A673 (cell line): ENCODE results near the gene KCNG2. TPM values are rescaled to one million over a fixed set of nuclear protein-coding genes. Genes with fewer than 3 reads are reported as not detected.

Experiments
- BruUV-seq: library from RNA; stranded (reverse); fragments of 400-500 nt; replicated peaks from 2 replicates; lab custom pipeline; 2021; lab: Mats Ljungman, UMichigan
- CTCF ChIA-PET: fragments of 300-600 bp; sonication (Branson Sonifier 250); formaldehyde crosslinking; loops from one replicate; lab custom pipeline; 2022; ENCODE audit warnings: antibody characterized with exemption; lab: Charles Lee
- POLR2A ChIA-PET: fragments of 300-600 bp; sonication (Branson Sonifier 250); formaldehyde crosslinking; loops from one replicate; lab custom pipeline; 2022; ENCODE audit warnings: antibody characterized with exemption; ENCODE audit not compliant: low non-redundant PET; lab: Charles Lee
- DNase-seq: peaks from one replicate; pipeline ENCODE4 v3.0.0-alpha.2; 2015; ENCODE audit warnings: low spot score
- H3K27ac ChIP-seq: fragments of 200-600 bp; sonication (generic); 2 replicates; pipeline ENCODE4 v1.5.1; 2016; ENCODE audit warnings: mixed run types, low read depth, mild to moderate bottlenecking, mixed read lengths, antibody characterized with exemption, low read length; ENCODE audit not compliant: poor library complexity, severe bottlenecking
- H3K27me3 ChIP-seq: fragments of 200-600 bp; sonication (generic); replicated peaks from 2 replicates; pipeline ENCODE4 v1.6.1; 2017; ENCODE audit warnings: mixed run types, low read depth, mild to moderate bottlenecking, mixed read lengths, antibody characterized with exemption, low read length; ENCODE audit not compliant: insufficient read depth, poor library complexity
- H3K36me3 ChIP-seq: fragments of 200-600 bp; sonication (generic); 2 replicates; pipeline ENCODE4 v1.6.1; 2016; ENCODE audit warnings: mixed run types, mild to moderate bottlenecking, mixed read lengths, antibody characterized with exemption, low read length; ENCODE audit not compliant: insufficient read depth, poor library complexity, severe bottlenecking
- H3K4me1 ChIP-seq: fragments of 200-600 bp; sonication (generic); 2 replicates; pipeline ENCODE4 v1.6.1; 2017; ENCODE audit warnings: mixed run types, mild to moderate bottlenecking, mixed read lengths, antibody characterized with exemption, low read length; ENCODE audit not compliant: insufficient read depth, poor library complexity, severe bottlenecking
- H3K4me3 ChIP-seq: fragments of 200-600 bp; sonication (generic); 2 replicates; pipeline ENCODE4 v1.5.1; 2016; ENCODE audit warnings: low read depth, mixed run types, mild to moderate bottlenecking, mixed read lengths, low read length; ENCODE audit not compliant: poor library complexity, severe bottlenecking
- H3K9me3 ChIP-seq: fragments of 200-600 bp; sonication (generic); 2 replicates; pipeline ENCODE4 v1.6.1; 2016; ENCODE audit warnings: mixed run types, low read depth, mild to moderate bottlenecking, mixed read lengths, antibody characterized with exemption, low read length; ENCODE audit not compliant: poor library complexity, severe bottlenecking
- CTCF ChIP-seq: fragments of 300-800, 200-600 bp; sonication (generic); conservative IDR thresholded peaks from 2 replicates; pipeline ENCODE4 v1.5.1; 2017; ENCODE audit warnings: low read depth, mild to moderate bottlenecking, antibody characterized with exemption, low read length, moderate library complexity, mixed read lengths
- EZH2 ChIP-seq: fragments of 200-600 bp; sonication (generic); IDR thresholded peaks from 2 replicates; pipeline ENCODE4 v1.6.1; 2017; ENCODE audit warnings: borderline replicate concordance, low read depth, mild to moderate bottlenecking, mixed read lengths, antibody characterized with exemption, low read length; ENCODE audit not compliant: poor library complexity, severe bottlenecking
- intact Hi-C: fragments of 100-400 bp; cut with micrococcal nuclease; formaldehyde crosslinking; loops from one replicate; pipeline ENCODE4 v1.10.0; 2022; ENCODE audit not compliant: unreplicated experiment
- total RNA-seq: library from RNA; stranded (reverse); gene quantifications from 2 replicates; pipeline ENCODE4 v1.2.3, GENCODE V29; 2021

KCNG2 gene
- total RNA-seq, 1 experiment from 2014 or later = not detected

GRCh38 chr18:79940814-79941472 lies 143.2 kb downstream of the KCNG2 start:
- BruUV-seq = no TSS peak
- Histone ChIP-seq H3K27me3 (no peaks in the 10 kb centered on the region), H3K27ac (no peak overlapping the region), H3K36me3 (peaks cover 28% of the 10 kb centered on the region), H3K4me3 (no peak overlapping the region), H3K9me3 (peaks cover 1% of the 10 kb centered on the region), H3K4me1 (peaks cover 20% of the 10 kb centered on the region)
- TF ChIP-seq CTCF (no peak), EZH2 (no peak)
- intact Hi-C loops = no loop called here
- ChIA-PET POLR2A (no interaction called here), CTCF (no interaction called here)
- DNase-seq = no peak

- peaks cover 24% of the 10 kb centered on the region for H3K4me1 ChIP-seq
- no peaks in the 10 kb centered on the region for H3K9me3 ChIP-seq
- DNase-seq = no peak
- ChIA-PET POLR2A (no interaction called here), CTCF (no interaction called here)
- no TSS peak for BruUV-seq
- H3K36me3 ChIP-seq = peaks cover 28% of the 10 kb centered on the region
- intact Hi-C loops = no loop called here
- TF ChIP-seq EZH2 (no peak), CTCF (no peak)
- no peak overlapping the region for H3K4me3 ChIP-seq
- no peak overlapping the region for H3K27ac ChIP-seq
- no peaks in the 10 kb centered on the region for H3K27me3 ChIP-seq
Observed at GRCh38 chr18:79941473-79942119, 143.9 kb downstream of the KCNG2 start.

GRCh38 chr18:79942211-79942610 lies 144.5 kb downstream of the KCNG2 start:
- no peak for DNase-seq
- BruUV-seq = no TSS peak

More at GRCh38 chr18:79942211-79942610, 144.5 kb downstream of the KCNG2 start:
- CTCF ChIA-PET = no interaction called here
- intact Hi-C loops = no loop called here
- POLR2A ChIA-PET = no interaction called here
- Histone ChIP-seq H3K36me3 (peaks cover 28% of the 10 kb centered on the region), H3K27me3 (no peaks in the 10 kb centered on the region), H3K9me3 (no peaks in the 10 kb centered on the region), H3K27ac (no peak overlapping the region), H3K4me3 (no peak overlapping the region), H3K4me1 (peaks cover 24% of the 10 kb centered on the region)
- TF ChIP-seq EZH2 = no peak
- TF ChIP-seq CTCF = no peak
